ENCODE measurements around the gene UBE2M.

UBE2M gene

DNA sequence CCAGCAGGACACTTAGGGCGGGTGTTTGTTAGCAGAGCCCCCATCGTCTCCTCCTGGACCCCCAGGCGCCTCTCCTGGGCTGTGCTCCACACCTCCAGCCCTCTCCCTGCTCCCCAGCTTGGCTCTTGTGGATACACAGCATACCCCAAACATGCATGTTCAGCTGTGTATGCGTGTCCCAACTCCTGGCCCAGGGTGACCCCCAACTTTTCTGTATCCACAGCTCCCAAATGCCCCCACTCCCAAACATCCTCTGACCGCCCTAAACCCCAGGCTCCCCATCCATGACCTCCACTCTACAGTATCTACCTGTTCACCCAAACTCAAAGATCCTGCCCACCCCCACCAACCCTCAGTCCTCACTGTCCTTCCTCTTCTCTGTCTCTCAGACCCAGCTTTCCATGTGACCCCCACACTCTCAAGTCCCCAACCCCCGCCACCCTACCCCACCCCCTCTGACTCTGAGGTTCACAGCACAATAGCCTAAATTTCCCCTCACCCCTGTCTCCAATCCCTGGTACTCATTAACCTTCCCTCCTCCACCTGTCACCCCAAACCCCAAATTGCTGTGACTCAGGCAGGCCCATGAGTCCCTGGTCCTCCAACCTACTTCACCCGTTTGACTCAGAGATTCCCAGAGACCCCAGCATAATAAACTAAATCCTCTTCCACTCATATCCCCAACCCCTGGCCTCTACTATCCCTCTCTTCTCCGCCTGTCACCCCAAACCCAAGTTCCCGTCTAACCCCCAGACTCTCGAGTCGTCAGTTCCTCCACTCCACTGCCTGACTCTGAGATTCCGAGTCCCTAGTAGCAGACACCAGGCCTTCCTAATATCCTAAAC lies 968 bp downstream of the UBE2M start:
- in situ Hi-C loops (cut with MboI; ENCODE audit: low pct_unique_long_range_greater_than_20kb, low sequenced_read_pairs) = no loop called here

GRCh38 chr19:58556622-58557220 lies 1.7 kb downstream of the UBE2M start:
- DNase-seq = no peak
- in situ Hi-C loops (cut with MboI; ENCODE audit: low pct_unique_long_range_greater_than_20kb, low sequenced_read_pairs) = no loop called here

More for the DNA sequence above, 968 bp downstream of the UBE2M start:
- no peak for DNase-seq

DNA sequence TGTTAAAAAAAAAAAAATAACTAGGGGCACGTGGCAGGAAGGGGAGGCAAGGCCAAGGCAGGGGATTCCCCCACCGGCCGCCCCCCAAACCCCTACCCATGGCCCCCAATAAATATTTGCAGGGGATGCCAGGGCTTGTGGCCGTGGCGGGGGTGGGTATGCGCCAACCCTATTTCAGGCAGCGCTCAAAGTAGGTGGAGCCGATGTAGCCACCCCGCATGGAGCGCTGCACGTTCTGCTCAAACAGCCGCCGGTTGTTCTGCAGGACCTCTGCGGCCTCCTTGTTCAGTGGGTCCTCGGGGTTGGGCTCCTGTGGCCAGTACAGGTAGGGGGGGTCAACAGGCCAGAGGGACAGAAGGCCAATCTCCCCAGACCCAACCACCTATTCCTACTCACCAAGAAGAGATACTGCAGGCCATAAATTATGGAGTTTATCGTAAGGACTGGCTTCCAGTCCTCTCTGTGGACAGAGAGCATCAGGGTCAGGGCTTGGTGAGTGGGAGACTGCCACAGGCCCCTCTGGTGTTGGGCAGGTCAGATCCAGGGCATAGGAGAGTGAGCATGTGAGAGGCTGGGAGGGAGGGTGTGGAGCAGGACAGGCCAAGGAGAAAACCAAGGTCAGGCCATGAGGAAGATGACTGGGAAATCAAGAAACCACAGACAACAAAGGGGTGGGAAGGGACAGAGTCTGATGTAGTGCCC lies 2.3 kb downstream of the UBE2M start:
- no peak for DNase-seq
- in situ Hi-C loops (cut with MboI; ENCODE audit: low pct_unique_long_range_greater_than_20kb, low sequenced_read_pairs) = no loop called here

DNA sequence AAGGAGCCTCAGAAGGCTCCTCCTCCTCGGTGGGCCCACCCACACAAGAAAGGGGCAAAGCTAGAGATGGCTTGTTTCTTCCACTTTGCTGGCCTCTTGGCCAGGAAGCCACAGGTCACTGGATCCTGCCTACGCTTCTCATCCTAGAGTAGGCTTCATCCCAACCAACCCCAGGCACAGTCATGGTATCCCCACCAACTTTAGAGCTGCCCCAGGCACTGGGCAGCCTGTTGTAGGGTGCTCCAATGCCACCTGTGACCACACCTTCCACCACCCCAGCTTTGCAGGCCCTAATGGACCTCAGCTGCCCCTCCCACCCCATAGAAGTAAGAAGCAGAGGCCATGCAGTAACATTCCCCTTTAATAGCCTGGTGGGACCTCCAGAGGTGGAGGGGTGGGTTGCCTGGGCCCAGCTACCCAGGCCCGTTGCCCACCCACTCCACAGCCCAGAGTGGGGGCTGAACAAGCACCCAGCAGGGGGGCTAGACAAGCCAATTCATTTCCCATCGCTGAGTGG lies 3.0 kb downstream of the UBE2M start:
- DNase-seq = no peak
- in situ Hi-C loops (cut with MboI; ENCODE audit: low pct_unique_long_range_greater_than_20kb, low sequenced_read_pairs) = no loop called here

DNA sequence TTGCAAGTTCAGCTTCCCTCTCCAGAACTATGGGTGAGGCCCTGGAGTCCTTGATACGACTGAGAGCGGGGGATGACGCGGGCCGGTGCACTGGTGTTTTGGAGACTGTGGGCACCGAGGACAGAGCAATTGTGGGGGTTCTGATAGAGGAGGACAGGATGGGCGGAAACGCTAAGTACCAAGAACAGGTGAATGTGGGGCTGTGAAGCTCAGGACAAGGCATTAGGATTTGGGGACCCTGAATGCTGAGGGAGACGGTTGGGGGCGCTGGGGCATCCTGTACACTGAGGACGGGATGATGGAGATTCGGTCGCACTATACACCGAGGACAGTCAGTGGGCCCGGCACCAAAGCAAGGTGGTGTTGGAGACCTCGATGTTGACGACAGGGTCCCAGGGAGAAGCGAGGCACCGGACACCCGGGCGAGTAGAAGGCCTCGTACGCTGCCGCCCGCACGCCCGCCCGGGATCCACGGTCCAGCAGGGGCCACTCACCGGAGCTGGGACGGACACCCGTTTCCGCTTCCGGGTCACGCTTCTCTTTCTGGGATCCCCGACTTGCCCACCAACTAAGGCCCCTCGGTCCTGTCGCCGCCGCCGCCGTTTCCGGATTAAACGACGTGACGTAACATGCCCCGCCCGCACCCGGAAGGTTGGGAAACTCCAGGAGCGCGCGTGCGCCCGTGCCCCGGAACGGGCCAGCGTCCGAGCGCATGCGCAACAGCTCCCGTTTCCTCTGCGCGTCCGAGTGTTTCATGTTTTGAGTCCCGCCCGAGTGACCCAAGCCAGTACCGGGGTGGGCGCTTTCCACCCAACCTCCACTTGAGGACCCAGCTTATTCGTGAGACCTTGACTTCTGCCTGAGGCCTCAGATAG lies 3.7 kb downstream of the UBE2M start, which contains the start of gene CHMP2A:
TSS of gene CHMP2A (minus strand) at position 612 of the 875 bp plus-strand sequence. CDS start 893 bp downstream, outside the sequence.
- in situ Hi-C loops (cut with MboI; ENCODE audit: low pct_unique_long_range_greater_than_20kb, low sequenced_read_pairs) = no loop called here
- peak; percentile 97 for DNase-seq

- in situ Hi-C loops (cut with MboI; ENCODE audit: low pct_unique_long_range_greater_than_20kb, low sequenced_read_pairs) = no loop called here
- DNase-seq = no peak
These were observed 4.5 kb downstream of the UBE2M start for GRCh38 chr19:58553799-58554493.

DNA sequence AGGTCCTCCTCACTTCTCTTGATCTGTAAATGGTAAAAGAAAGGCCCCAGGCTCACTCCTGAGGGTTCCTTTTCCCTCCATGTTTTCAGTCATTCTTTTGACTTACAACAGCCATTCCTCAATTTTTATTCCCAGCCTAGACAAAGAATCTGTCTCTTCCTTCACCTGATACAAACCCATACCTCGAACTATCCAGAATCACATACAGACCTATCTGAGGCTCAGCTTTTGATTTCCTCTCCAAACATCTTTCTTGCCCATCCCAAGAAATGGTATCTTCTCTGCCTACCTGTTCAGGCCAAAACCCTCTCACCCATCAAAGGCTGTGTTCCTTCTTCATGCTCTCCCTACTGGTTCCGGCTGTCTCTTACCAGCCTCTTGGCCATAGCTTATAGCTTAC lies 5.8 kb downstream of the UBE2M start:
- in situ Hi-C loops (cut with MboI; ENCODE audit: low pct_unique_long_range_greater_than_20kb, low sequenced_read_pairs) = no loop called here
- no peak for DNase-seq

GRCh38 chr19:58551577-58552471 lies 6.6 kb downstream of the UBE2M start:
- in situ Hi-C loops (cut with MboI; ENCODE audit: low pct_unique_long_range_greater_than_20kb, low sequenced_read_pairs) = no loop called here
- DNase-seq = no peak

- in situ Hi-C loops (cut with MboI; ENCODE audit: low pct_unique_long_range_greater_than_20kb, low sequenced_read_pairs) = no loop called here
- DNase-seq = no peak
These were observed 7.3 kb downstream of the UBE2M start for GRCh38 chr19:58551123-58551497.

GRCh38 chr19:58550362-58551122 lies 7.9 kb downstream of the UBE2M start:
- in situ Hi-C loops (cut with MboI; ENCODE audit: low pct_unique_long_range_greater_than_20kb, low sequenced_read_pairs) = no loop called here

DNA sequence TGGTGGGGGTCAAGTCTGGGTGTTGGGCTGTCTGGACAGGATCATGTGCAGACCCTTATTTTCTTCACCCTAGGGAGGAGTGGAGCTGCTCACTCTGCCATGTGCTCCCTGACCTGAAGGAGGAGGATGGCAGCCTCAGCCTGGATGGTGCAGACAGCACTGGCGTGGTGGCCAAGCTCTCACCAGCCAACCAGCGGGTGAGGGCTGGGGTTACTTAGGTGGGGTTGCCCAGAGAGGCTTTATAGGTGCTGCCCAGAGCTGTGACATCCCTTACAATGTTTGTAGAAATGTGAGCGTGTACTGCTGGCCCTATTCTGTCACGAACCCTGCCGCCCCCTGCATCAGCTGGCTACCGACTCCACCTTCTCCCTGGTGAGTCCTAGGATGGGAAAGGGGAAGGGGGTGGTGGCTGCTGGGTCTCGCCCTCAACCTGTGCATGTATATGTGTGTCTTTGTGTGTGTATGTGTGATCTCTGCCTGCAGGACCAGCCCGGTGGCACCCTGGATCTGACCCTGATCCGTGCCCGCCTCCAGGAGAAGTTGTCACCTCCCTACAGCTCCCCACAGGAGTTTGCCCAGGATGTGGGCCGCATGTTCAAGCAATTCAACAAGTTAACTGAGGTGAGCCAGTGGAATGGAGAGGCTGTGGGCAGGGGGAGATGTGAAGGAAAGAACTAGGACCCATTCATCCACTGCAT lies 8.6 kb downstream of the UBE2M start:
- in situ Hi-C loops (cut with MboI; ENCODE audit: low pct_unique_long_range_greater_than_20kb, low sequenced_read_pairs) = no loop called here
- no peak for DNase-seq

More at GRCh38 chr19:58550362-58551122, 7.9 kb downstream of the UBE2M start:
- DNase-seq = no peak

GRCh38 chr19:58548859-58549663 lies 9.3 kb downstream of the UBE2M start:
- in situ Hi-C loops (cut with MboI; ENCODE audit: low pct_unique_long_range_greater_than_20kb, low sequenced_read_pairs) = no loop called here
- no peak for DNase-seq

- DNase-seq = no peak
- in situ Hi-C loops (cut with MboI; ENCODE audit: low pct_unique_long_range_greater_than_20kb, low sequenced_read_pairs) = no loop called here
These were observed 10.8 kb downstream of the UBE2M start for GRCh38 chr19:58547323-58548312.

DNA sequence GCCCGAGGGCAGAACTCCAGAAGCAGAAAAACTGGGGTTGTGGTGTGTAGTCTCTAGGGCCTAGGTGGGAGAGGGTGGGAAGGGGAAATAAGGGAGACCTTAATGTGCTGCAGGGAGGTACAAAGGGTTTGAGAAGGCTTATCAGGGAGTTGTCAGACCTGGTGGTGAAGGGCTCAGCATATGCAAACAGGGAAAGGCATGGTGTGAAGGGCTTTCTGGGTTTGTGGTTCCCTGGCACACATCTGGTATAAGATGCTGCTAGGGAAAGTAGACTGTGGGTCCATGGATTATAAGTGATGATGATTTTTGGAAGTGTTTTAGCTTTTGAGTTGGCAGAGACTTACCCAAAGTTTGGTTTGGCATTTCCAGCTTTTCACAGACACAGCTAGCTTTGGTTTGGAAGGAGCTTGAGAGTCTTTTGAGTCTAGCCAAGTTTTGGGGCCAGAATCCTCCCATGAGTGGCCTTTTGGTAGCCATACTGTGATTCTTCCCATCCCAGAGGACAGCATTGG lies 12.3 kb downstream of the UBE2M start:
- in situ Hi-C loops (cut with MboI; ENCODE audit: low pct_unique_long_range_greater_than_20kb, low sequenced_read_pairs) = no loop called here

More for the DNA sequence above, 12.3 kb downstream of the UBE2M start:
- no peak for DNase-seq
